Right renal cortex interstitium (tissue), 3 donors: ENCODE measurements around the gene MRPL10. TPM values are rescaled to one million over a fixed set of nuclear protein-coding genes. Genes with fewer than 3 reads are reported as not detected.

ENCODE experiments used
- polyA plus RNA-seq, 3 donors: library from polyadenylated mRNA; unstranded; fragments of 120-200 nt; gene quantifications; one replicate each; pipeline ENCODE4 v1.2.1, GENCODE V29; 2013; ENCODE audit not compliant: insufficient read length in 3 of 3

MRPL10 gene
- polyA plus RNA-seq, 3 donors: 55.6 to 57.8 (median 55.8) TPM

Other genes with a start within 250 kb of the MRPL10 start
- gene KPNB1, start 181.6 kb downstream of the MRPL10 start, polyA plus RNA-seq: 100 to 1,000 TPM; 264 to 297 (median 270) TPM
- 10 to 100 TPM; 20.0 to 22.5 (median 22.0) TPM for gene TBKBP1, start 137.4 kb downstream of the MRPL10 start, polyA plus RNA-seq
- under 1 TPM; 0.10 to 0.17 (median 0.13) TPM for gene TBX21, start 98.3 kb downstream of the MRPL10 start, polyA plus RNA-seq
- gene OSBPL7, start 9.7 kb downstream of the MRPL10 start, polyA plus RNA-seq: 10 to 100 TPM in 2 of 3 donors, 1 to 10 TPM in 1; 9.3 to 12.3 (median 11.7) TPM
- 1 to 10 TPM; 2.4 to 2.8 (median 2.4) TPM for gene LRRC46, start 129 bp upstream of the MRPL10 start, polyA plus RNA-seq
- 10 to 100 TPM; 40.6 to 61.8 (median 55.4) TPM for gene SCRN2, start 9.7 kb upstream of the MRPL10 start, polyA plus RNA-seq
- gene SP6, start 19.6 kb upstream of the MRPL10 start, polyA plus RNA-seq: 1 to 10 TPM; 2.4 to 2.9 (median 2.6) TPM
- gene SP2, start 64.7 kb upstream of the MRPL10 start, polyA plus RNA-seq: 10 to 100 TPM; 20.1 to 21.7 (median 20.7) TPM
- 10 to 100 TPM; 17.5 to 20.2 (median 19.6) TPM for gene PNPO, start 110.0 kb upstream of the MRPL10 start, polyA plus RNA-seq
- 10 to 100 TPM; 22.6 to 25.9 (median 24.6) TPM for gene PRR15L, start 126.3 kb upstream of the MRPL10 start, polyA plus RNA-seq
- gene CDK5RAP3, start 139.6 kb upstream of the MRPL10 start, polyA plus RNA-seq: 100 to 1,000 TPM; 117 to 147 (median 140) TPM
- gene COPZ2, start 206.3 kb upstream of the MRPL10 start, polyA plus RNA-seq: 10 to 100 TPM; 17.5 to 18.9 (median 18.7) TPM
- gene NFE2L1, start 216.8 kb upstream of the MRPL10 start, polyA plus RNA-seq: 100 to 1,000 TPM; 264 to 274 (median 266) TPM